ENCODE results near the gene CCDC88C.

The CCDC88C gene

GRCh38 chr14:91413547-91414474 is 3.8 kb downstream of the CCDC88C start:
- Histone ChIP-seq H3K4me1 (ENCODE audit: low read length) (peaks cover 68% of the 10 kb centered on the region), H3K27ac (ENCODE audit: low read length) (no peak overlapping the region), H3K36me3 (replicated peaks; ENCODE audit: low read depth, low read length) (peaks cover 50% of the 10 kb centered on the region)

GRCh38 chr14:91412939-91413338 is 4.7 kb downstream of the CCDC88C start:
- H3K27me3 ChIP-seq (ENCODE audit: low read depth, low read length): no peaks in the 10 kb centered on the region
- H3K27ac ChIP-seq (ENCODE audit: low read length): no peak overlapping the region
- H3K4me3 ChIP-seq (ENCODE audit: low read length): 0 out of 2 replicates have a peak overlapping the region, but pooled peaks have one; percentile 85
- peaks cover 60% of the 10 kb centered on the region for H3K4me1 ChIP-seq (ENCODE audit: low read length)
- H3K9me3 ChIP-seq (ENCODE audit: insufficient read depth, low read length): no peaks in the 10 kb centered on the region
- TF ChIP-seq EZH2phosphoT487 (IDR thresholded peaks at IDR 0.05; ENCODE audit: low read depth) (no peak), CTCF (IDR thresholded peaks at IDR 0.05; ENCODE audit: low read depth, low read length) (no peak)
- no peak overlapping the region for H2AFZ ChIP-seq (ENCODE audit: low read depth, low read length)
- peaks cover 94% of the 10 kb centered on the region for H3K79me2 ChIP-seq (ENCODE audit: low read length)
- peak overlapping the region; percentile 99 for H3K4me2 ChIP-seq (ENCODE audit: low read length)
- H3K36me3 ChIP-seq (replicated peaks; ENCODE audit: low read depth, low read length): peaks cover 58% of the 10 kb centered on the region
- no peak overlapping the region for H3K9ac ChIP-seq (ENCODE audit: low read length)
- H4K20me1 ChIP-seq (ENCODE audit: insufficient read depth, low read length): peaks cover 72% of the 10 kb centered on the region

More at GRCh38 chr14:91413547-91414474, 3.8 kb downstream of the CCDC88C start:
- H3K79me2 ChIP-seq (ENCODE audit: low read length): peaks cover 86% of the 10 kb centered on the region
- H3K4me3 ChIP-seq (ENCODE audit: low read length): peak overlapping the region; percentile 85
- TF ChIP-seq CTCF (IDR thresholded peaks at IDR 0.05; ENCODE audit: low read depth, low read length): no peak
- no peak for TF ChIP-seq EZH2phosphoT487 (IDR thresholded peaks at IDR 0.05; ENCODE audit: low read depth)
- no peaks in the 10 kb centered on the region for H3K27me3 ChIP-seq (ENCODE audit: low read depth, low read length)
- H4K20me1 ChIP-seq (ENCODE audit: insufficient read depth, low read length): peaks cover 63% of the 10 kb centered on the region
- H3K4me2 ChIP-seq (ENCODE audit: low read length): peak overlapping the region; percentile 99
- no peaks in the 10 kb centered on the region for H3K9me3 ChIP-seq (ENCODE audit: insufficient read depth, low read length)
- H2AFZ ChIP-seq (ENCODE audit: low read depth, low read length): no peak overlapping the region
- H3K9ac ChIP-seq (ENCODE audit: low read length): peak overlapping the region; percentile 90; the same call in 1 of the 2 replicates

- H2AFZ ChIP-seq (ENCODE audit: low read depth, low read length): no peak overlapping the region
- H3K27ac ChIP-seq (ENCODE audit: low read length): no peak overlapping the region
- no peaks in the 10 kb centered on the region for H3K27me3 ChIP-seq (ENCODE audit: low read depth, low read length)
- H3K4me3 ChIP-seq (ENCODE audit: low read length): peak overlapping the region; percentile 0; the same call in 1 of the 2 replicates
- peak overlapping the region; percentile 2; the same call in 1 of the 2 replicates for H3K9ac ChIP-seq (ENCODE audit: low read length)
- TF ChIP-seq CTCF (IDR thresholded peaks at IDR 0.05; ENCODE audit: low read depth, low read length): no peak
- TF ChIP-seq EZH2phosphoT487 (IDR thresholded peaks at IDR 0.05; ENCODE audit: low read depth): no peak
- H3K4me2 ChIP-seq (ENCODE audit: low read length): peak overlapping the region; percentile 61
- H3K4me1 ChIP-seq (ENCODE audit: low read length): peaks cover 59% of the 10 kb centered on the region
- peaks cover 91% of the 10 kb centered on the region for H4K20me1 ChIP-seq (ENCODE audit: insufficient read depth, low read length)
- H3K9me3 ChIP-seq (ENCODE audit: insufficient read depth, low read length): no peaks in the 10 kb centered on the region
- peaks cover 100% of the 10 kb centered on the region for H3K79me2 ChIP-seq (ENCODE audit: low read length)
- H3K36me3 ChIP-seq (replicated peaks; ENCODE audit: low read depth, low read length): peaks cover 75% of the 10 kb centered on the region
These were observed 6.7 kb downstream of the CCDC88C start for GRCh38 chr14:91410771-91411536.

All from OCI-LY3 (cell line).